Esophagus squamous epithelium (tissue), 5 donors: ENCODE measurements around the gene SOX13. TPM values are rescaled to one million over a fixed set of nuclear protein-coding genes. Genes with fewer than 3 reads are reported as not detected.

Experiments
- DNase-seq: peaks from one replicate; lab custom pipeline; 2025; lab: John Stamatoyannopoulos, UW
- H3K27ac ChIP-seq, 4 donors: fragments of 200-600 bp; sonication (generic); one replicate each; pipeline ENCODE4 v1.5.1; 2016 to 2019; ENCODE audit warnings: mild to moderate bottlenecking in 1 of 4
- H3K27me3 ChIP-seq, 4 donors: fragments of 200-600 bp; sonication (generic); 1 replicate in 3 of 4; 2 replicates in 1 of 4; pipeline versions ENCODE4 v1.5.1 to v1.6.0; 2017 to 2021; ENCODE audit warnings: antibody characterized with exemption in 1 of 4
- H3K36me3 ChIP-seq, 3 donors: fragments of 200-600 bp; sonication (generic); one replicate each; pipeline ENCODE4 v1.5.1; 2016 to 2019
- H3K4me1 ChIP-seq, 3 donors: fragments of 200-600 bp; sonication (generic); one replicate each; pipeline ENCODE4 v1.5.1; 2017 to 2019
- H3K4me3 ChIP-seq, 4 donors: fragments of 200-600 bp; sonication (generic); 1 replicate in 3 of 4; 2 replicates in 1 of 4; pipeline ENCODE4 v1.5.1; 2016 to 2019; ENCODE audit warnings: mild to moderate bottlenecking in 2 of 4, moderate library complexity in 1 of 4
- H3K9me3 ChIP-seq, 3 donors: fragments of 200-600 bp; sonication (generic); one replicate each; pipeline ENCODE4 v1.5.1; 2016 to 2019
- CTCF ChIP-seq, 6 experiments: fragments of 450-650 bp in 4 of 6; fragments of 200-600 bp in 2 of 6; sonication (generic) in 2 of 6; IDR thresholded peaks; one replicate each; pipeline ENCODE4 v1.5.1; 2016 to 2019; ENCODE audit warnings: antibody characterized with exemption in 6 of 6, mild to moderate bottlenecking in 4 of 6, moderate library complexity in 4 of 6
- POLR2A ChIP-seq, 4 donors: fragments of 450-650 bp; IDR thresholded peaks; one replicate each; pipeline ENCODE4 v1.6.1; 2017; ENCODE audit warnings: antibody characterized with exemption in 4 of 4, mild to moderate bottlenecking in 4 of 4, moderate library complexity in 3 of 4
- WGBS, 2 donors: methylation state at CpG; one replicate each; pipeline ENCODE4 v1.1.5; 2018; 5-methylcytosine and 5-hydroxymethylcytosine counted together
- intact Hi-C: fragments of 100-400 bp; cut with DNase I; formaldehyde crosslinking; loops from one replicate; pipeline ENCODE4 v1.15.0; 2022
- total RNA-seq, 4 donors: library from RNA; depleted of rRNA; stranded (reverse); fragments of >200 nt; gene quantifications; one replicate each; pipeline ENCODE4 v1.1.0, GENCODE V29; 2016
- donor health status: DM: yes; HTN: yes; CAD: no.

Gene SOX13
- total RNA-seq, 4 donors from 2014 or later, result 9.0 to 21.2 (median 14.5) TPM

GRCh38 chr1:204145033-204145504, 72.2 kb downstream of the SOX13 start:
- intact Hi-C loops, result no loop called here
- peak overlapping the region in 1 of 4 donors; percentile 57 for H3K27ac ChIP-seq
- DNase-seq, result no peak
- H3K4me1 ChIP-seq, result peaks cover 0 to 34% (median 8%) of the 10 kb centered on the region in 3 donors
- no peaks in the 10 kb centered on the region for H3K27me3 ChIP-seq
- no peak overlapping the region for H3K4me3 ChIP-seq
- 53 to 61% methylated on average over 3 of the region's 4 CpGs for WGBS, 2 donors
- no peak for TF ChIP-seq CTCF (IDR thresholded peaks at IDR 0.05)
- no peak for TF ChIP-seq POLR2A (IDR thresholded peaks at IDR 0.05)
- no peaks in the 10 kb centered on the region for H3K9me3 ChIP-seq
- H3K36me3 ChIP-seq, result peaks cover 0 to 44% (median 0%) of the 10 kb centered on the region in 3 donors

- WGBS, 2 donors, result 73 to 78% methylated on average over 4 to 6 of the region's 6 CpGs
- no peaks in the 10 kb centered on the region for H3K27me3 ChIP-seq
- DNase-seq, result no peak
Measured at GRCh38 chr1:204146309-204146708, 73.4 kb downstream of the SOX13 start.

GRCh38 chr1:204146965-204147364, 74.0 kb downstream of the SOX13 start:
- H3K4me3 ChIP-seq, result no peak overlapping the region
- no peaks in the 10 kb centered on the region for H3K9me3 ChIP-seq
- H3K27me3 ChIP-seq, result no peaks in the 10 kb centered on the region
- no peak for DNase-seq
- intact Hi-C loops, result no loop called here
- H3K36me3 ChIP-seq, result peaks cover 0 to 26% (median 0%) of the 10 kb centered on the region in 3 donors
- WGBS, 2 donors, result 84 to 100% methylated on average over 1 to 6 of the region's 7 CpGs
- no peak overlapping the region for H3K27ac ChIP-seq
- H3K4me1 ChIP-seq, result peaks cover 0 to 52% (median 11%) of the 10 kb centered on the region in 3 donors
- TF ChIP-seq POLR2A (IDR thresholded peaks at IDR 0.05) (no peak), CTCF (IDR thresholded peaks at IDR 0.05) (no peak)

More at GRCh38 chr1:204146309-204146708, 73.4 kb downstream of the SOX13 start:
- Histone ChIP-seq H3K9me3 (no peaks in the 10 kb centered on the region), H3K4me1 (peaks cover 0 to 47% (median 11%) of the 10 kb centered on the region in 3 donors), H3K4me3 (no peak overlapping the region), H3K36me3 (peaks cover 0 to 33% (median 0%) of the 10 kb centered on the region in 3 donors), H3K27ac (no peak overlapping the region)
- intact Hi-C loops, result no loop called here
- TF ChIP-seq POLR2A (IDR thresholded peaks at IDR 0.05), result no peak
- no peak for TF ChIP-seq CTCF (IDR thresholded peaks at IDR 0.05)

- Histone ChIP-seq H3K27me3 (no peaks in the 10 kb centered on the region), H3K4me3 (no peak overlapping the region), H3K36me3 (peaks cover 0 to 19% (median 0%) of the 10 kb centered on the region in 3 donors), H3K9me3 (no peaks in the 10 kb centered on the region), H3K27ac (no peak overlapping the region), H3K4me1 (peaks cover 6 to 59% (median 19%) of the 10 kb centered on the region in 3 donors)
- no peak for DNase-seq
- WGBS, 2 donors, result 77 to 83% methylated on average over 12 to 13 of the region's 13 CpGs
- TF ChIP-seq CTCF (IDR thresholded peaks at IDR 0.05) (no peak), POLR2A (IDR thresholded peaks at IDR 0.05) (no peak)
- intact Hi-C loops, result no loop called here
Measured at GRCh38 chr1:204147406-204148383, 74.8 kb downstream of the SOX13 start.

- Histone ChIP-seq H3K4me1 (peaks cover 8 to 71% (median 26%) of the 10 kb centered on the region in 3 donors), H3K4me3 (no peak overlapping the region), H3K27ac (no peak overlapping the region), H3K27me3 (no peaks in the 10 kb centered on the region), H3K9me3 (no peaks in the 10 kb centered on the region), H3K36me3 (peaks cover 0 to 16% (median 0%) of the 10 kb centered on the region in 3 donors)
- TF ChIP-seq CTCF (IDR thresholded peaks at IDR 0.05) (no peak), POLR2A (IDR thresholded peaks at IDR 0.05) (no peak)
- 45 to 63% methylated on average over 1 to 2 of the region's 2 CpGs for WGBS, 2 donors
- intact Hi-C loops, result no loop called here
- no peak for DNase-seq
Measured at GRCh38 chr1:204149107-204149506, 76.2 kb downstream of the SOX13 start.
